Central memory CD8-positive, alpha-beta T cell (primary cell): Measurements from ENCODE around the gene CPHXL2.

ENCODE experiments used
- ATAC-seq: fragments of 150-1000 bp; cut with Tn5 transposase; replicated peaks from 2 replicates; pipeline ENCODE4 v1.10.0; 2022; ENCODE audit warnings: mild to moderate bottlenecking, moderate FRiP score, moderate number of reproducible peaks; ENCODE audit not compliant: poor library complexity, severe bottlenecking; ENCODE audit errors: extremely low read depth
- DNase-seq, 2 donors: peaks; one replicate each; pipeline ENCODE4 v3.0.0; 2021; ENCODE audit warnings: low spot score in 2 of 2
- H3K27ac Mint-ChIP-seq: one replicate; pipeline ENCODE4 v1.8.0; 2022; ENCODE audit warnings: low read depth, mild to moderate bottlenecking, moderate library complexity, mixed read lengths
- H3K27me3 Mint-ChIP-seq: one replicate; pipeline ENCODE4 v1.8.0; 2022; ENCODE audit warnings: mixed read lengths
- H3K36me3 Mint-ChIP-seq: one replicate; pipeline ENCODE4 v1.8.0; 2022; ENCODE audit warnings: mild to moderate bottlenecking, moderate library complexity, mixed read lengths; ENCODE audit not compliant: insufficient read depth
- H3K4me1 Mint-ChIP-seq: one replicate; pipeline ENCODE4 v1.8.0; 2022; ENCODE audit warnings: mixed read lengths
- H3K4me3 Mint-ChIP-seq: one replicate; pipeline ENCODE4 v1.8.0; 2022; ENCODE audit warnings: mild to moderate bottlenecking, moderate library complexity, mixed read lengths
- H3K9me3 Mint-ChIP-seq: one replicate; pipeline ENCODE4 v1.8.0; 2022; ENCODE audit warnings: mixed read lengths

The CPHXL2 gene

DNA sequence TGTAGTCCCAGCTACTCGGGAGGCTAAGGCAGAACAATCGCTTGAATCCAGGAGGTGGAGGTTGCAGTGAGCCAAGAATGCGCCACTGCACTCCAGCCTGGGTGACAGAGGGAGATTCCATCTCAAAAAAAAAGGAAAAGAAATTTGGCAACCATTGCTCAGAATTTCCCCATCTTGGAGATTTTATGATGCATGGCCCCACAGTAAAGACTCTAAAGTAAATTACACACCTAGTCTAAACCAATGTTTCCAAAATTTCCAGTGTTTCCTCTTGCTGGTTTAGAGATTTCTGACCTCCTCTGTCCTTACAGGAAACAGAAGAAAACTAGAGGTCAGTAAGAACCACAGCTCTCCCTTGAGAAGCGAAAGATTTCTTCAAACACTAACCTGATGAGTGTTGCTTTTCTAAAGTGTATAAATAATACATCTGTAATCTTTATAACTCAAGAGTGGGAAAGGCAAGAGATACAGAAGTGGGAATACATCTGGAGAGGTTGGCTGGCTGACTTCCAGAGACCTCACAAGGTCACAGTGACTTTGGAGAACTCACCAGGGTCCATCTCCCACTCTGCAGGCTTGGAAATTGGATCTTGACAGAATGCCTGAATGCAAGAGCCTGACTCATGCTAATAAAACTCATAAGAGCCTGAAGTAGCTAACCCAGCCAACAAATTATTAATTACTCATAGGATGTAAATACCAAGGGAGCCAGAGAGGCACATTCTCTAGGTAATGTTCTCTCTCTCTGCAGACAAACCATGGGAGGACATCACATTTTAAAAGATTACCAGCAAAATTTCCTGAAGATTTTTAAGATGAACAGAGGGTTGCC, 62.5 kb downstream of the CPHXL2 start:
- ATAC-seq, result no peak
- H3K9me3 Mint-ChIP-seq, result no peaks in the 10 kb centered on the region
- no peak for DNase-seq
- H3K27me3 Mint-ChIP-seq, result no peaks in the 10 kb centered on the region
- peak overlapping the region; percentile 51 for H3K27ac Mint-ChIP-seq
- H3K4me3 Mint-ChIP-seq, result peak overlapping the region; percentile 6
- H3K36me3 Mint-ChIP-seq, result peaks cover 55% of the 10 kb centered on the region
- H3K4me1 Mint-ChIP-seq, result peaks cover 33% of the 10 kb centered on the region
